ENCODE results near the gene NACA2.

The NACA2 gene

GRCh38 chr17:61582593-61582992 is 8.4 kb downstream of the NACA2 start:
- no peak overlapping the region for H3K4me3 ChIP-seq (replicated peaks in 1 of 2; ENCODE audit: low read depth in 2 of 2, low read length in 2 of 2)
- TF ChIP-seq CTCF (IDR thresholded peaks at IDR 0.05; ENCODE audit: low read depth, low read length): no peak
- no peak for DNase-seq (ENCODE audit: low read depth in 2 of 2)

- no peak for TF ChIP-seq CTCF (IDR thresholded peaks at IDR 0.05; ENCODE audit: low read depth, low read length)
- DNase-seq (ENCODE audit: low read depth in 2 of 2): no peak
Measured at GRCh38 chr17:61581611-61582349, 9.2 kb downstream of the NACA2 start.

GRCh38 chr17:61580502-61580901 is 10.5 kb downstream of the NACA2 start:
- DNase-seq (ENCODE audit: low read depth in 2 of 2): no peak
- TF ChIP-seq CTCF (IDR thresholded peaks at IDR 0.05; ENCODE audit: low read depth, low read length): no peak
- H3K4me3 ChIP-seq (replicated peaks in 1 of 2; ENCODE audit: low read depth in 2 of 2, low read length in 2 of 2): no peak overlapping the region

More at GRCh38 chr17:61581611-61582349, 9.2 kb downstream of the NACA2 start:
- no peak overlapping the region for H3K4me3 ChIP-seq (replicated peaks in 1 of 2; ENCODE audit: low read depth in 2 of 2, low read length in 2 of 2)

- no peak for TF ChIP-seq CTCF (IDR thresholded peaks at IDR 0.05; ENCODE audit: low read depth, low read length)
- H3K4me3 ChIP-seq (replicated peaks in 1 of 2; ENCODE audit: low read depth in 2 of 2, low read length in 2 of 2): no peak overlapping the region
- DNase-seq (ENCODE audit: low read depth in 2 of 2): no peak
Measured at GRCh38 chr17:61579961-61580360, 11.1 kb downstream of the NACA2 start.

GRCh38 chr17:61579347-61579746 is 11.7 kb downstream of the NACA2 start:
- no peak overlapping the region for H3K4me3 ChIP-seq (replicated peaks in 1 of 2; ENCODE audit: low read depth in 2 of 2, low read length in 2 of 2)
- no peak for DNase-seq (ENCODE audit: low read depth in 2 of 2)
- no peak for TF ChIP-seq CTCF (IDR thresholded peaks at IDR 0.05; ENCODE audit: low read depth, low read length)

GRCh38 chr17:61578645-61579044 is 12.4 kb downstream of the NACA2 start:
- no peak overlapping the region for H3K4me3 ChIP-seq (replicated peaks in 1 of 2; ENCODE audit: low read depth in 2 of 2, low read length in 2 of 2)
- no peak for DNase-seq (ENCODE audit: low read depth in 2 of 2)
- no peak for TF ChIP-seq CTCF (IDR thresholded peaks at IDR 0.05; ENCODE audit: low read depth, low read length)

- no peak for DNase-seq (ENCODE audit: low read depth in 2 of 2)
- no peak for TF ChIP-seq CTCF (IDR thresholded peaks at IDR 0.05; ENCODE audit: low read depth, low read length)
- H3K4me3 ChIP-seq (replicated peaks in 1 of 2; ENCODE audit: low read depth in 2 of 2, low read length in 2 of 2): no peak overlapping the region
Measured at GRCh38 chr17:61575983-61576382, 15.0 kb downstream of the NACA2 start.

Measured in cardiac fibroblast (primary cell).